ENCODE data around the gene MTFMT.

MTFMT gene

DNA sequence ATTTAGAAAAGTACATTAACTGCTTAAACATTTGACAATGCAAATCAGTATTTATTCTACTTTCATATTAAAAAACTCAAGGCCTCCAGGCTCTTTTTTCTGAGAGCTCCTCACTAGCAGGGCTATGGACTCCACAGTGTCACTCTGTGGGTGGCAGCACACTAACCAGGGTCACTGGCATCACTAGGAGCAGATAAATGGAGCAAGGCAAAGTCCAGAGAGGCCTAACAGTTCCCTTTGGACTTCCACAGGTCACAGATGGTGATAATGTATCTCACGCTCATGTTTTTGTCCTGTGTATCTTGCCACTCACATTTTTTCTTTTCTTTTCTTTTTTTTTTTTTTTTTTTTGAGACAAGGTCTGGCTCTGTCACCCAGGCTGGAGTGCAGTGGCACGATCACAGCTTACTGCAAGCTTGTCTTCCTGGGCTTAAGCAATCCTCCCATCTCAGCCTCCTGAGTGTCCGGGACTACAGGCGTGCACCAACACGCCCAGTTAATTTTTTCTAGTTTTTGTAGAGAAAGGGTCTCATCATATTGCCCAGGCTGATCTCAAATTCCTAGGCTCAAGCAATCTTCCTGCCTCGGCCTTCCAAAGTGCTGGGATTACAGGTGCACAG, 47.5 kb downstream of the MTFMT start:
- DNase-seq, result no peak

DNA sequence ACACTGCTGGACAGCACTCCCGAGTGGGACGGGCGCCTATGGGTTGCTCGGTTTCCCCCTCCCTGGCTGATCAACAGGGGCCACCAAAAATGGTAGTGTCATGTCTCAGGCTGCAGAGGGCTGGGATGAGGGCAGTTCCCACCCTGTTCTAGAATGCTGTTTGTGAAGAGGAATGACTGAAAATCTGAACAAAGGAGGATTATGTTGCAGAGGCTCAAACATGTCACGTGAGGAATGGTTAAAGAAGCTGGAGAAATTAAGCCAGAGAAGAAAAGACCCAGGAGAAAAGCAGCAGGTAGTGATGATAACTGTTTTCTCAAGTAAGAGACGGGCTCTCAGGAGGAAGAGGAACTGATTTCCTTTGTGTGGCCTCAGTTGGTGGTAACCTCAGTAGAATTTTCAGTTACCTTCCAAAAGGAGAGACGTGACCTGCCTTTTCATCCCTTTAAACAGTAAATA, 50.2 kb downstream of the MTFMT start:
- DNase-seq, result no peak

DNA sequence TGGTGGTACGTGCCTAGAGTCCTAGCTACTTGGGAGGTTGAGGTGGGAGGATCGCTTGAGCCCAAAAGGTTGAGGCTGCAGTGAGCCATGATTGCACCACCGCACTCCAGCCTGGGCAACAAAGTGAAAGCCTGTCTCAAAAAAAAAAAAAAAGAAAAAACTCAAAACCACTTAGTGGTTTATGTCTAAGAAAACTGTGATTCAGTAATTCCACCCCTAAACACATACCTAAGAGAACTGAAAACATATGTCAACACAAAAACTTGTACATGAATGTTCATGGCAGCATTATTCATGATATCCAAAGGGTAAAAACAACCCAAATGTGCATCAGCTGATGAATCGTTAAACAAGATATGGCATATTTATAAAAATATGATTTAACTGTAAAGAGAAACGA, 54.0 kb downstream of the MTFMT start:
- no peak for DNase-seq

DNA sequence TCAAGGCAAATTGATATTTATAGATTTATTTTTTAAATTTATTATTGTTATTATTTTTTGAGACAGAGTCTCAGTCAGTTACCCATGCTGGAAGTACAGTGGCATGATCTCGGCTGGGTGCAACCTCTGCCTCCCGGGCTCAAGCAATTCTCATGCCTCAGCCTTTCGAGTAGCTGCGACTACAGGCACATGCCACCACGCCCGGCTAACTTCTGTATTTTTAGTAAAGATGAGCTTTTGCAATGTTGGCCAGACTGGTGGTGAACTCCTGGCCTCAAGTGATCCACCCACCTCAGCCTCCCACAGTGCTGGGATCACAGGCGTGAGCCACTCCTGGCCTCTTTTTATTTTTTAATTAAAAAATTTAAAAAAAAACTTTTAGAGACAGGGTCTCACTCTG, 58.7 kb downstream of the MTFMT start:
- DNase-seq, result no peak

DNA sequence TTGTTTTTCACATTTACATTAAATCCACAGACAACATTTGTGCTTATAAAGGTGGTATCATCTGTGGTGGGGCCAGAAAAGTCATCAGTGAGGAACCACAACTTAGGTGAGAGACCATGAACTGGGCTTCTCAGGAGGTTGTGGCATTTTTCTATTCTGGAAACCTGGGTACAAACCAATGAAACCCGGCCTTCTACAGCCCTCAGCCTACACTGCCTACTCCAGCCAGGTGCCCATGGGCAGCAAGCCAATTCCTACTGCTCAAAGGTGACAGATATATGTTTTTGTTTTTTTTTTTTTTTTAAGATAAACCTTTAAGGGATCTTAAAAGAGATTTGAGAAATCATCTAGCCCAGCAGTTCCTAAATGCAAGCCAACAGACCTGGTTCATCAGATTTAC, 60.0 kb downstream of the MTFMT start:
- DNase-seq, result no peak

DNA sequence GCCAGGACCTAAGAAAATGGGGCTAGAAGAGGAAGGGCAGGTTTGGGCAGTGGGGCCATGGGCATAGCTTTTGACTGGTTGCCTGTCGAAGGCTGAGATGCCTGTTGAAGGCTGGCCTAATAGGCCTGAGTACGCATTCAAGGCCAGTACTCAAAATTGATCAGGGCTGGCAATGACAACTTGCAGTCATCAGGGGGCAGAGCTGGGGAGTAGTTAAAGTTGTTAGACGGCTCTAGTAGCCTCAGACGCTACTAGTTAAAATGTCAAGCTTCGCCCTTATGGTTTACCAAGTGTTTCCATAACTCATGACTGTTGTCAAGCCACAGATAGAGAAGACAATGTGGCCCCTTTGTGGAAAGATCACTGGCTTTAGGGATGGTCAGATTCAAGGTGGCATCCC, 68.4 kb downstream of the MTFMT start:
- DNase-seq, result no peak

DNA sequence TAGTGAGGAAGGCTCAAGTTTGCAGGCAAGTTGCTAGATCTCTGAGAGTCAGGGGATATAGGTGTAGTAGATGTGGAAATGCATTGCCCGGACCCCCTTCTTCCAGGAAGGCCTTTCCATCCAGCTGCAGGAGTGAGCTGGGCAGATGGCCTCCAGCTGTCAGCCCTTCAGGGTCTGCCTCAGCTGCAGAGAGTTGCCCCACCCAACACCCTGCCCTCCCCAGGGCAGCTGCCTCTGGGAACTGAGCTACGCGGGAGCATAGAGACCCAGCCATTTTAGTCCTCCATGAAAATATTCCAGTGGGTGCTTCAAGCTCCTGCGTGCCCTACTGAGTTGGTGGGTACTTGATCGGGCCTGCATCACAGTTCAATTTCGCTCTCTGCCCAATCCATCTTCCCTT, 69.3 kb downstream of the MTFMT start:
- DNase-seq, result no peak

DNA sequence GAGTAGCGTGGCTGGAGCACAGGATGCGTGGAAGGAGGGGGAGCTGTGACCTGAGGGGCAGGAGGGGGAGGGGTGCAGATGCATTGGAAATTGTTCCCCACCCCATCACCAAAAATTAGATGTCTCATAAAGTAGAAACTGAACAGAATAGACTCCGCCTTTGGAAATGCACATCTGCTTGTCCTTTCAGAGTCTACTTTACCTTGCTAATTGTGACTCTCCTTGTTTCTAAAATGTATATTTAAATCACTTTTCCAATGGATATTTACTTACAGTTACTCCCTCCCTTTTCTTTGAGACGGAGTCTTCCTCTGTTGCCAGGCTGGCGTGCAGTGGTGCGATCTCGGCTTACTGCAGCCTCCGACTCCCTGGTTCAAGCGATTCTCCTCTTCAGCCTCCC, 70.3 kb downstream of the MTFMT start:
- DNase-seq, result no peak

DNA sequence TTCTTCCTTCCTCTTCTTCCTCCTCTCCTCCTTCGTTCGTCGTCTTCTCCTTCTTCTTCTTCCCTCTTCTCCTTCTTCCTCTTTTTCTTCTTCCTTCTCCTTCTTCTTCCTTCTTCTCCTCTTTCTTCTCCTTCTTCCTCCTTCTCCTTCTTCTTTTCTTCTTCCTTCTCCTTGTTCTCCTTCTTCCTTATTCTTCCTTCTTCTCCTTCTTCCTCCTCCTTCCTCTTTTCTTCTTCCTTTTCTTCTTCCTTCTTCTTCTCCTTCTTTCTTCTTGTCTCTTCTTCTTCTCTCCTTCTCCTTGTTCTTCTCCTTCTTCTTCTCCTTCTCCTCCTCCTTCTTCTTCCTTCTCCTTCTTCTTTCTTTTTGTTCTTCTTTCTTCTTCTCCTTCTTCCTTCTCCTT, 75.0 kb downstream of the MTFMT start:
- DNase-seq, result no peak

DNA sequence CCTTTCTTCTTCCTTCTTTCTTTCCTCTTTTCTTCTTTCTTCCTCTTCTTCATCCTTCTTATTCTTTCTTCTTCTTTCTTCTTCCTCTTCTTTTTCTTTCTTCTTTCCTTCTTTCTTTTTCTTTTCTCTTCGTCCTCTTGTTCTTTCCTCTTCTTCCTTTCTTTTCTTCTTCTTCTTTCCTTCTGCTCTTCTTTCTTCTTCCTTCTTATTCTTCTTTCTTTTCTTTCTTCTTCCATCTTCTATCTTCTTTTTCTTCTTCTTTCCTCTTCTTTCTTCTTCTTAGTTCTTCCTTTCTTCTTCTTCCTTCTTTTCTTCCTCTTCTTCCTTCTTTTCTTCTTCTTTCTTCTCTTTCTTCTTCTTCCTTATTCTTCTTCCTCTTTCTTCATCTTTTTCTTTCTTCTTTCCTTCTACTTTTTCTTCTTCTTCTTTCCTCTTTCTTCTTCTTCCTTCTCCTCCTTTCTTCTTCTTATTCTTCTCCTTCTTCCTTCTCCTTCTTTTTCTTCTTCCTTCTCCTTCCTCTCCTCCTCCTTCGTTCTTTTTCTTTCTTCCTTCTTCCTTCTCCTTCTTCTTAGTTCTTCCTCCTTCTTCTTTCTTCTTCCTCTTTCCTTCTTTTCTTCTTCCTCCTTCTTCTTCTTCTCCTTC, 77.5 kb downstream of the MTFMT start:
- DNase-seq, result no peak
